H9 (cell line): ENCODE measurements around the gene SFMBT1. TPM values are rescaled to one million over a fixed set of nuclear protein-coding genes. Genes with fewer than 3 reads are reported as not detected.

Source experiments
- DNase-seq: peaks from one replicate; pipeline ENCODE4 v3.0.0-alpha.2; 2017
- H2AFZ ChIP-seq: one replicate; pipeline ENCODE4 v1.6.1; 2013; ENCODE audit warnings: mild to moderate bottlenecking, low read length, control low read depth, moderate library complexity
- H2AK5ac ChIP-seq: 2 replicates; pipeline ENCODE4 v1.6.1; 2013; ENCODE audit warnings: low read length, control low read depth, mixed read lengths; ENCODE audit not compliant: insufficient read length
- H2BK120ac ChIP-seq: one replicate; pipeline ENCODE4 v1.6.1; 2013; ENCODE audit warnings: low read depth, mild to moderate bottlenecking, low read length, control low read depth, inconsistent platforms; ENCODE audit not compliant: poor library complexity, severe bottlenecking
- H2BK12ac ChIP-seq: 2 replicates; pipeline ENCODE4 v1.6.1; 2013; ENCODE audit warnings: low read length, control low read depth, mixed read lengths, low read depth; ENCODE audit not compliant: insufficient read length
- H2BK15ac ChIP-seq: 2 replicates; pipeline ENCODE4 v1.6.1; 2013; ENCODE audit warnings: low read depth, low read length, control low read depth
- H2BK20ac ChIP-seq: one replicate; pipeline ENCODE4 v1.6.1; 2013; ENCODE audit warnings: low read depth, mild to moderate bottlenecking, low read length, control low read depth, inconsistent platforms; ENCODE audit not compliant: poor library complexity, severe bottlenecking
- H2BK5ac ChIP-seq: 2 replicates; pipeline ENCODE4 v1.6.1; 2013; ENCODE audit warnings: low read length, control low read depth, mixed read lengths; ENCODE audit not compliant: insufficient read length
- H3K14ac ChIP-seq: 2 replicates; pipeline ENCODE4 v1.6.1; 2013; ENCODE audit warnings: low read length, control low read depth; ENCODE audit not compliant: insufficient read depth
- H3K18ac ChIP-seq: 2 replicates; pipeline ENCODE4 v1.6.1; 2013; ENCODE audit warnings: low read depth, mild to moderate bottlenecking, mixed read lengths, low read length, control low read depth; ENCODE audit not compliant: insufficient read length
- H3K23ac ChIP-seq: 2 replicates; pipeline ENCODE4 v1.6.1; 2013; ENCODE audit warnings: low read length, control low read depth, mixed read lengths, low read depth; ENCODE audit not compliant: insufficient read length
- H3K23me2 ChIP-seq: 2 replicates; pipeline ENCODE4 v1.6.1; 2013; ENCODE audit warnings: low read depth, mild to moderate bottlenecking, mixed read lengths, low read length, control low read depth; ENCODE audit not compliant: insufficient read length, poor library complexity, severe bottlenecking
- H3K27ac ChIP-seq: 2 replicates; pipeline ENCODE4 v1.5.1; 2013; ENCODE audit warnings: low read length, control low read depth, mixed read lengths, low read depth; ENCODE audit not compliant: insufficient read length
- H3K27me3 ChIP-seq: 2 replicates; pipeline ENCODE4 v1.6.1; 2013; ENCODE audit warnings: low read length, control low read depth, inconsistent platforms; ENCODE audit not compliant: insufficient read depth
- H3K4ac ChIP-seq: 2 replicates; pipeline ENCODE4 v1.6.1; 2013; ENCODE audit warnings: low read depth, mild to moderate bottlenecking, control low read depth, inconsistent platforms, low read length, moderate library complexity
- H3K4me1 ChIP-seq: 2 replicates; pipeline ENCODE4 v1.6.1; 2013; ENCODE audit warnings: low read length, control low read depth, inconsistent platforms; ENCODE audit not compliant: insufficient read depth
- H3K4me2 ChIP-seq: 2 replicates; pipeline ENCODE4 v1.6.1; 2013; ENCODE audit warnings: low read length, control low read depth, mixed read lengths; ENCODE audit not compliant: insufficient read length, insufficient read depth
- H3K56ac ChIP-seq: 2 replicates; pipeline ENCODE4 v1.6.1; 2013; ENCODE audit warnings: low read depth, mild to moderate bottlenecking, mixed read lengths, low read length, control low read depth; ENCODE audit not compliant: insufficient read length
- H3K79me1 ChIP-seq: 2 replicates; pipeline ENCODE4 v1.6.1; 2013; ENCODE audit warnings: low read depth, mild to moderate bottlenecking, moderate library complexity, low read length, control low read depth, inconsistent platforms; ENCODE audit not compliant: insufficient read depth, poor library complexity, severe bottlenecking
- H3K79me2 ChIP-seq: 2 replicates; pipeline ENCODE4 v1.6.1; 2013; ENCODE audit warnings: low read length, control low read depth, inconsistent platforms; ENCODE audit not compliant: insufficient read depth
- H3K9ac ChIP-seq: 2 replicates; pipeline ENCODE4 v1.6.1; 2013; ENCODE audit warnings: low read length, control low read depth, mixed read lengths; ENCODE audit not compliant: insufficient read length; ENCODE audit errors: extremely low read depth
- H3K9me3 ChIP-seq: one replicate; pipeline ENCODE4 v1.6.1; 2013; ENCODE audit warnings: low read depth, low read length, inconsistent platforms; ENCODE audit not compliant: control insufficient read depth
- H3T11ph ChIP-seq: one replicate; pipeline ENCODE4 v1.6.1; 2013; ENCODE audit warnings: mild to moderate bottlenecking, low read length, control low read depth, inconsistent platforms
- H4K20me1 ChIP-seq: one replicate; pipeline ENCODE4 v1.6.1; 2013; ENCODE audit not compliant: control insufficient read depth, insufficient read length, insufficient read depth
- H4K5ac ChIP-seq: 2 replicates; pipeline ENCODE4 v1.6.1; 2013; ENCODE audit warnings: low read depth, mild to moderate bottlenecking, mixed read lengths, low read length, control low read depth; ENCODE audit not compliant: insufficient read length
- H4K8ac ChIP-seq: replicated peaks from 2 replicates; pipeline ENCODE4 v1.6.1; 2013; ENCODE audit warnings: low read length, control low read depth, mixed read lengths, low read depth; ENCODE audit not compliant: insufficient read length
- H4K91ac ChIP-seq: 2 replicates; pipeline ENCODE4 v1.6.1; 2013; ENCODE audit warnings: low read depth, mild to moderate bottlenecking, moderate library complexity, mixed read lengths, low read length, control low read depth; ENCODE audit not compliant: insufficient read length
- H3K27ac Mint-ChIP-seq, 3 experiments: 2 replicates in 2 of 3; 3 replicates in 1 of 3; pipeline ENCODE4 v1.8.0; 2020 to 2021; ENCODE audit warnings: mixed read lengths in 3 of 3, mild to moderate bottlenecking in 1 of 3, moderate library complexity in 1 of 3
- H3K27me3 Mint-ChIP-seq: 2 replicates; pipeline ENCODE4 v1.8.0; 2021; ENCODE audit warnings: low read depth, mild to moderate bottlenecking, moderate library complexity, mixed read lengths
- H3K36me3 Mint-ChIP-seq, 3 experiments: 2 replicates in 2 of 3; 3 replicates in 1 of 3; pipeline ENCODE4 v1.8.0; 2020 to 2021; ENCODE audit warnings: low read depth in 3 of 3, mixed read lengths in 3 of 3; ENCODE audit not compliant: insufficient read depth in 1 of 3
- H3K4me1 Mint-ChIP-seq, 2 experiments: 2 replicates each; pipeline ENCODE4 v1.8.0; 2020; ENCODE audit warnings: mixed read lengths in 2 of 2
- H3K4me3 Mint-ChIP-seq, 2 experiments: 2 replicates in 1 of 2; 3 replicates in 1 of 2; pipeline ENCODE4 v1.8.0; 2020 to 2021; ENCODE audit warnings: mild to moderate bottlenecking in 2 of 2, mixed read lengths in 2 of 2, moderate library complexity in 1 of 2
- H3K9me3 Mint-ChIP-seq, 2 experiments: 2 replicates in 1 of 2; 3 replicates in 1 of 2; pipeline ENCODE4 v1.8.0; 2020; ENCODE audit warnings: mild to moderate bottlenecking in 2 of 2, mixed read lengths in 2 of 2, moderate library complexity in 1 of 2
- CTCF ChIP-seq: fragments of 200-600 bp; sonication (generic); conservative IDR thresholded peaks from 3 replicates; pipeline ENCODE4 v1.8.0; 2021; ENCODE audit warnings: antibody characterized with exemption, mild to moderate bottlenecking
- total RNA-seq: library from RNA; stranded (reverse); gene quantifications from 2 replicates; pipeline ENCODE4 v1.2.1, GENCODE V29; 2021

Gene SFMBT1
- total RNA-seq, 1 experiment from 2014 or later: 15.3 TPM

GRCh38 chr3:52939600-52939999 lies 106.3 kb downstream of the SFMBT1 start:
- Histone ChIP-seq H2BK5ac (no peak overlapping the region), H3K18ac (no peak overlapping the region), H3K4me2 (no peak overlapping the region), H2AFZ (no peak overlapping the region), H2AK5ac (no peak overlapping the region), H3K56ac (no peak overlapping the region), H4K5ac (no peak overlapping the region), H4K91ac (no peak overlapping the region), H4K20me1 (no peaks in the 10 kb centered on the region), H3K14ac (no peak overlapping the region), H3K27me3 (no peaks in the 10 kb centered on the region), H3K4ac (no peak overlapping the region), H2BK15ac (no peak overlapping the region), H3K4me1 (no peaks in the 10 kb centered on the region), H2BK20ac (no peak overlapping the region), H3K9me3 (no peaks in the 10 kb centered on the region), H3K23ac (no peak overlapping the region), H3K79me1 (no peaks in the 10 kb centered on the region), H3T11ph (no peak overlapping the region), H4K8ac (no peak overlapping the region), H3K79me2 (no peaks in the 10 kb centered on the region), H2BK12ac (no peak overlapping the region), H3K9ac (no peak overlapping the region), H3K23me2 (no peaks in the 10 kb centered on the region), H2BK120ac (no peak overlapping the region), H3K27ac (no peak overlapping the region)
- no peak for DNase-seq
- Mint-ChIP-seq H3K27ac (peak overlapping the region in 1 of 3 experiments; percentile 14; a peak in 2 of 7 replicates), H3K4me3 (no peak overlapping the region), H3K36me3 (no peaks in the 10 kb centered on the region; a peak in 2 of 7 replicates), H3K4me1 (peaks cover 5 to 6% of the 10 kb centered on the region in 2 experiments), H3K27me3 (no peaks in the 10 kb centered on the region), H3K9me3 (no peaks in the 10 kb centered on the region)
- TF ChIP-seq CTCF: no peak
